Right cardiac atrium (tissue), 5 donors: ENCODE measurements around the gene ATP5IF1. TPM values are rescaled to one million over a fixed set of nuclear protein-coding genes. Genes with fewer than 3 reads are reported as not detected.

Source experiments
- ATAC-seq, 2 donors: fragments of 200-7000 bp; cut with Tn5 transposase; one replicate each; pipeline versions ENCODE4 v1.8.0 to v1.9.1; 2020; ENCODE audit warnings: moderate library complexity in 2 of 2, mild to moderate bottlenecking in 1 of 2
- DNase-seq, 3 donors: peaks; one replicate each; pipeline ENCODE4 v3.0.0-alpha.2; 2020
- H3K27ac ChIP-seq: one replicate; pipeline ENCODE4 v1.5.1; 2013; ENCODE audit warnings: mild to moderate bottlenecking, low read length, control low read depth, moderate library complexity
- H3K27me3 ChIP-seq: one replicate; pipeline ENCODE4 v1.6.1; 2013; ENCODE audit not compliant: control insufficient read depth, insufficient read depth
- H3K4me1 ChIP-seq: one replicate; pipeline ENCODE4 v1.6.1; 2013; ENCODE audit warnings: low read length; ENCODE audit not compliant: control insufficient read depth, insufficient read depth
- H3K4me3 ChIP-seq: one replicate; pipeline ENCODE4 v1.5.1; 2013; ENCODE audit warnings: low read length, control low read depth
- H3K9me3 ChIP-seq: one replicate; pipeline ENCODE4 v1.6.1; 2013; ENCODE audit warnings: low read length; ENCODE audit not compliant: control insufficient read depth
- WGBS: extraction: QIAGEN DNeasy Blood & Tissue Kit; methylation state at CpG from one replicate; pipeline ENCODE4 v1.1.7; 2013; 5-methylcytosine and 5-hydroxymethylcytosine counted together
- intact Hi-C, 4 donors: fragments of 100-400 bp; cut with DNase I; formaldehyde crosslinking; loops; one replicate each; pipeline versions ENCODE4 v1.11.0 to v1.14.0; 2022 to 2023
- polyA plus RNA-seq: library from polyadenylated mRNA; stranded (reverse); fragments of 200-250 nt; gene quantifications from one replicate; pipeline ENCODE4 v1.2.3, GENCODE V29; 2013
- total RNA-seq, 4 donors: library from RNA; stranded (reverse); fragmentation: NEBNext Ultra II Directional; extraction: Animal tissue kit (Norgen Biotek cat#: 25700); gene quantifications; one replicate each; pipeline ENCODE4 v1.2.1, GENCODE V29; 2021
- donor health status: healthy with polysubstance abuse.
- donor health status: DM: no; HTN: yes; CAD: no.
- donor health status: DM: no; HTN: no; CAD: no.
- donor health status: DM: no; HTN: yes; CAD: no; lungs with severe emphysema.
- donor health status: DM: yes; HTN: yes; CAD: no.

ATP5IF1 gene
- total and polyA plus RNA-seq, 5 donors = 244 to 1,557 (median 458) TPM

DNA sequence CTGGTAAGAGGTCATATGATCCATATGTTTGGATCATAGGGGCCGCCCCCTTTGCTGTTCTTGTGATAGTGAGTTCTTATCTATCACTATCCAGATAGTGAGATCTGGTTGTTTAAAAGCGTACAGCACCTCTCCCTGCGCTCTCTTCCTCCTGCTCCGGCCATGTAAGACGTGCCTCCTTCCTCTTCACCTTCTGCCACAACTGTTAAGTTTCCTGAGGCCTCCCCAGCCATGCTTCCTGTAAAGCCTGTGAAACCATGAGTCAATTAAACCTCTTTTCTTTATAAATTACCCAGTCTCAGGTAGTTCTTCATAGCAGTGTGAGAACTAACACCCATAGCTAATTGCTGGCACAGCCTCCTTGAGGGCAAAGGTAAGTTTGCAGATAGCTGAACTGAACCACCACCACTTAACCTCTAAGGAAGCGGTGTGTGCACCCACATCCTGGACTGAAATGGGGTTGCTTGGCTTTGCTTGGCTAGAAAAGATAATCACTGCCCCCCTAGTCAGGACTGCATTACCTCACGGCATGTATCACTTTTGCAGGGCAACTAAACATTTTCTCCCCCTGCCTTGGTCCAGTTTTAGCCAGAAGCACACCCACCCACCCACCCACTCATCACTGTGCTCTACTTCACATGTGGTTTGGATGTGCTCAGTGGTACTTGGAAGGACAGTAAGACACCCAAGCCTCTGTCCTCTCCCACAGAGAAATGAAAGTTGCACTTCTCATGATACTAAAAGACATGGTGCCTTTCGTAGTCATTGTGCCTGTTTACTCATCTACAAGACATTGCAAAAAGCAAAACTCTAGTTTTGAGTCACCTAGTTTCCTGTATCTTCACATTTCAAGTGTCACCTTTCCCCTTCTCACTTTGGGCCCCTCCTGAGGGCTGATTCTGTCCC lies 36.3 kb upstream of the ATP5IF1 start:
- DNase-seq (no peak), ATAC-seq (no peak)
- Histone ChIP-seq H3K27me3 (no peaks in the 10 kb centered on the region), H3K4me1 (no peaks in the 10 kb centered on the region), H3K27ac (no peak overlapping the region), H3K4me3 (no peak overlapping the region), H3K9me3 (no peaks in the 10 kb centered on the region)
- 84% methylated on average over 8 of the region's 8 CpGs for WGBS
- intact Hi-C loops = loop anchor here in 2 of 4 donors (5.0 to 10.0 kb wide), 3 partner anchors 105 to 345 kb away; no protein-coding TSS in a partner anchor

DNA sequence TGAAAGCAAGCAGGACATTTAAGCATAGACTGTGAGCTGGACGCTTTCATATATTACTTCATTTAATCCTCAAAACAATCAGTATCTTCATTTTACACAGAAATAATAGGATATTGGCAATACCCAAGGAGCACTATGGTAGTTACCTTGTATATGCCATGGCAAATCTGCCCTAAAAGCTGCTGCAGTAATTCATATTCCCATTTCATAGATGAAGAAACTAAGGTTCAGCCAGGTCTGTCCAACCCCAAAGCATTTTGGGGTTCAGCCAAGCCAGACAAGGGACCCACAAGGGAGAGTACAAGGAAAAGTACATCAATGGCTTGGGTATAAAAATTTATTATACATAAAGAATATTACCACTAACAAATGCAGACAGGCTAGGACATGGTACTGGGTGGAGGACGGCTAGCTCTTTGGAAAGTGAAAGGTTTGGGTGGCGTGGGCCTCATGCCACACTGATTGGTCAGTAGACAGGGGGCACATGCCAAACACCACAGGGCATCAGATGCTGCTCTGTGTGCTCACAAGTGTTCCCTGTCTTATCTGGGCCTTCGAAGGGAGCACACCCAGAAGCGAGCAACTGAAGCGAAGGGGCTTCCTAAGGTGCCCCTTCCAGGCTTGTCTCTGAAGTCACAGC lies 35.6 kb upstream of the ATP5IF1 start:
- H3K4me3 ChIP-seq = no peak overlapping the region
- no peak overlapping the region for H3K27ac ChIP-seq
- ATAC-seq (no peak), DNase-seq (no peak)
- H3K27me3 ChIP-seq = no peaks in the 10 kb centered on the region
- H3K9me3 ChIP-seq = no peaks in the 10 kb centered on the region
- intact Hi-C loops = loop anchor here in 1 of 4 donors (10.0 kb wide), 1 partner anchor 346 kb away; no protein-coding TSS in a partner anchor
- WGBS = 93% methylated on average over 6 of the region's 6 CpGs
- H3K4me1 ChIP-seq = no peaks in the 10 kb centered on the region

DNA sequence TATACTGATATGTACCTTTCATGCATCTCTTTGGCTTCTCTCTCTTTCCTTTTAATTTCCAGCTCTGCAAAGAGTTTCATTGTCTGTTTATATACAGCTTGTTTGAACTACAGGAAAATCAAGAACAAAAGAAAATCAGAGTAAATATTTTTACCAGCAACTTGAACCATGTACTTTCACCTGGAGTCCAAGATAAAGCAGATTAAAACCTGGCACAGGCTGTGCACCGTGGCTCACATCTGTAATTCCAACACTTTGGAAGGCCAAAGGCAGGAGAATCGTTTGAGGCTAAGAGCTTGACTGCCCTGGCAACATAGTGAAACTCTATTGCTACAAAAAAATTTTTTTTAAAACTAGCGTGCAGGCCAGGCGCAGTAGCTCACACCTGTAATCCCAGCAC lies 30.7 kb upstream of the ATP5IF1 start:
- H3K9me3 ChIP-seq = no peaks in the 10 kb centered on the region
- WGBS = 85% methylated on average over 4 of the region's 4 CpGs
- H3K27me3 ChIP-seq = no peaks in the 10 kb centered on the region
- H3K27ac ChIP-seq = no peak overlapping the region
- no peak overlapping the region for H3K4me3 ChIP-seq
- H3K4me1 ChIP-seq = no peaks in the 10 kb centered on the region
- intact Hi-C loops = loop anchor here in 2 of 4 donors (5.0 to 10.0 kb wide), 2 partner anchors 113 to 350 kb away; no protein-coding TSS in a partner anchor
- ATAC-seq = no peak
- DNase-seq = no peak

DNA sequence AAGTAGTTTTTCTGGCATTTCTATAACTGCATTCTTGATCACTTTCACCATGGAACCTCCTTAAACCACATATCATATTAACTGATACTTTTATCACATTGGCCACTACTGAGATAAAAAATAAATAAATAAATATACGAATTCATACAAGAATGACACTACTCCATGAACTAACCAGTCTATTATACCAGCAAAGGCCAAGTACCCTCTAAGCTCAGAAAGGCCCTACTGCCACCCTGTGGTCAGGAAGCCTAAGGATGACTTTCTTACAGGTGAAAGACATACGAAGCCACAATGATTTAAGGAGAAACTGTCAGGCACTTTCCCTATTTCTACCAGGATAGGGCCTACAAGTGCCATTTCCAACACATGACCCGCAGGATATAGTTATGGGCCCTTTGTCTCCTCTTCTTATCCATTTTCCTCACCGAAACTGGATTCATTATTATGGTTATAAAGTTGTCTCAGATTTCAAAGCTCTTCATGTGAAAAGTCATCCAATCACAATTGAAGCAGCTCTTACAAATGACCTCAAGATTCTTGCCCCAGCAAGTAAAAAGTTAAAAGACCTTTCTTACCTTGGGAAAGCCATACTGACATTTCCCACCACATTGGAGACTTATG lies 27.0 kb upstream of the ATP5IF1 start:
- DNase-seq = peak; percentile 23 to 71 (median 57)

DNA sequence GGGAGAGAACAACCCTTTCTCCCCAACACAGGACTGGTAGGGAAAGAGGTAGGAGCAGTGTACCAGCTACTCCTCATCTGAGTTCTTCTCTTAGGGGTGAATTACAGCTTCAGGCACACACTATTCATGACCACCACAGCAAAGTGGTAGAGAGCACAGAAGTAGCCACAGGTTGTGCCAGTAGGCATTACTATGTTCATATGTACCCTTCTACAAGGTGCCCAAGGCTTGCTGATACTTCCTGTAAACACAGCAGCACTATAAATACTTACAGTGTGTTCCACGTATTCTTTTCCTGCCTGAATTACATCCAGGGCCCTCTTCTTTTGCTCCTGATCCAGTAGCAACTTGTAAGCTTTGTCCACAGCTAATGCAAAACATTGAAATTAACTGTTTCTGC lies 26.2 kb upstream of the ATP5IF1 start:
- Histone ChIP-seq H3K27ac (no peak overlapping the region), H3K4me3 (no peak overlapping the region), H3K9me3 (no peaks in the 10 kb centered on the region), H3K4me1 (no peaks in the 10 kb centered on the region), H3K27me3 (no peaks in the 10 kb centered on the region)
- intact Hi-C loops = loop anchor here in 3 of 4 donors (5.0 to 10.0 kb wide), 2 partner anchors 117 to 355 kb away; no protein-coding TSS in a partner anchor
- 49% methylated on average over 1 of the region's 1 CpG for WGBS
- DNase-seq (no peak), ATAC-seq (no peak)

More for the DNA sequence above, 27.0 kb upstream of the ATP5IF1 start:
- H3K4me1 ChIP-seq = no peaks in the 10 kb centered on the region
- intact Hi-C loops = loop anchor here in 2 of 4 donors (5.0 to 10.0 kb wide), 2 partner anchors 117 to 354 kb away; no protein-coding TSS in a partner anchor
- no peaks in the 10 kb centered on the region for H3K9me3 ChIP-seq
- no peak overlapping the region for H3K4me3 ChIP-seq
- WGBS = 44% methylated on average over 4 of the region's 4 CpGs
- no peaks in the 10 kb centered on the region for H3K27me3 ChIP-seq
- H3K27ac ChIP-seq = no peak overlapping the region
- peak; percentile 83 to 87 for ATAC-seq

DNA sequence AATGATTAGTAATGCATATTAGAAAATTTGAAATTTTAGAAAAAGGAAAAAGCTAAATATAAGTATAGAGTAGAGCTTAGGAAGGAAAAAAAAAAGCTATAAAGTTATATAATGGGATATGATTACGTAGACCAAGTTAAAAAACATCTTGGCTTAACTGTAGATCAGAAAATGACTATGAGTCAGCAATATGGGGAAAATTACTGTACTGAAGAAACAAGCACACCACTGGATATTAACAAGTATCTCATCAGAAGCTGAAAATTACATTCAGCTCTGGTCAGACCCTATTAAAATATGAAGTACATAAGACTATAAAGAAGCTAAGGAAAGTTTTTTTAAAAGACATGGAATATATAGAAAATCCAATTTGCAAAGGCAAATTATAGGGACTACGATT lies 22.6 kb upstream of the ATP5IF1 start:
- H3K4me1 ChIP-seq = no peaks in the 10 kb centered on the region
- ATAC-seq (no peak), DNase-seq (no peak)
- no peak overlapping the region for H3K4me3 ChIP-seq
- H3K27ac ChIP-seq = no peak overlapping the region
- intact Hi-C loops = loop anchor here in 1 of 4 donors (5.0 kb wide), 1 partner anchor 121 kb away; no protein-coding TSS in a partner anchor
- 61% methylated on average over 2 of the region's 2 CpGs for WGBS
- H3K9me3 ChIP-seq = no peaks in the 10 kb centered on the region
- no peaks in the 10 kb centered on the region for H3K27me3 ChIP-seq

DNA sequence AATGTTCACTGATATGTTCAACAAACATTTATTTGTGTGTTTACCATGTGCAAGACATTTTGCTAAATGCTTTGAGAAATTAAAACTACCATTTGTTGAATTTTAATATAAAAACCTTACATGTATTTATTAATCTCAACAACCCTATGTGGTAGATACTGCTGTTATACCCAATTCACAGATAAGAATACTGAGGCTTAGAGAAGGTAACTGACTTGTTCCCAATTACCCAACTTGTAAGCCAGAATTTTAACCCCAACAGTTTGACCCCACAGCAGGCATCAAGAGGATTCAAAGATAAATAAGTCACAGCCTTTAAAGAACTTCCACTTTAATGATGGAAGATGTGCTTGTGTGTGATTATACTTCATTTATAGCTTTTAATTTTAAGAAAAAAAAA lies 6.8 kb upstream of the ATP5IF1 start:
- Histone ChIP-seq H3K9me3 (no peaks in the 10 kb centered on the region), H3K27ac (no peak overlapping the region), H3K4me1 (peaks cover 3% of the 10 kb centered on the region), H3K27me3 (no peaks in the 10 kb centered on the region), H3K4me3 (no peak overlapping the region)
- ATAC-seq = no peak
- intact Hi-C loops = no loop called here
- DNase-seq = no peak

DNA sequence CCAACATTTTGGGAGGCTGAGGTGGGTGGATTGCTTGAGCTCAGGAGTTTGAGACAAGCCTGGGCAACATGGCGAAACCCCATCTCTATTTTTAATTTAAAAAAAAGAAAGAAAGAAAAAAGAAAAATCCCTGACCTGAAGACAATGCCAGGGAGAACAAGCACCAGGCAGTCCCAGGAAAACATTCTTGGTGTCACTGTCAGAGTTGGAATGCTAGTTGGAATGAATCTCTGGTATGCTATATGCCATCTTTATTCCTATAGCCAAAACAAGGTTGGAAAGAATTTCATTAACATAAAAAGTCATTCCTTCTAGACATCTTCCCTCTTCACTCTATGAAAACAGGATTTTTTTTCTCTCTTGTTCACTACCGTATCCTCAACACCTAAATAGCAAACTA lies 5.9 kb upstream of the ATP5IF1 start:
- no peak for ATAC-seq
- H3K4me1 ChIP-seq = peaks cover 3% of the 10 kb centered on the region
- no peaks in the 10 kb centered on the region for H3K9me3 ChIP-seq
- no peak overlapping the region for H3K27ac ChIP-seq
- intact Hi-C loops = no loop called here
- no peak overlapping the region for H3K4me3 ChIP-seq
- H3K27me3 ChIP-seq = no peaks in the 10 kb centered on the region
- DNase-seq = no peak
- 85% methylated on average over 2 of the region's 2 CpGs for WGBS

DNA sequence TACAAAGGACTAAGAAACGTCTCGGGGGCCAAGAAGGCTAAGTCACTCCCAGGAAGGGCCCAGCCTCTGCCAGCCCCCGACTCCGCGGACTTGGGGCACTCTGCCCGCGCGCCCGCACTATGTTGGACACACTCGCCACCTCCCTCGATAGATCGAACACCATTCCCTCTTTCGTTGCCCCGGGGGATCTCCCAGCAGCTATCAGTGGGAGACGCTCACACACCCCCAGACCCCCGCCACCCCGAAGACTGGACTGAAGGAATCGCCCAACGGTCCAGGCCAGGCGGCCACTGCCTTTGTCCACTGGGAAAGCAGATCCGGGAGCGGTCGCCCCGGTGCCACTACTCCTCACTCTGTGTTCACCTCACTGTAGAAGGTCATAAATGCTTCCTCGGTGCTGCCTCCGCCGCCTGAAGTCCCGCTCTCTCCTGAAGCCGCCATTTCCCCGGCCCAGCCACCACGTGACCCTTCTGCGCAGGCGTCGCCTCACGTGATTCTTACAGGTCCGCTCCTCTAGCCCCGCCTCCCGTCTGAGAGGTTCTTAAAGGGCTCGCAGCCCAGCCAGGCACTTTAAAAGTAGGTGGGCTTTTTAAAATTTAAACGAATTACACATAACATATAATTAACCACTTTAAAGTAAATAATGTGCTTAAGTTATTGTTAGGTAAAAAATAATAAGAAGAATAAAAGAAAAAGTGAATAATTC lies 3.2 kb upstream of the ATP5IF1 start, which contains the start of gene DNAJC8:
DNAJC8 (minus strand) TSS at position 472 of the 706 bp plus-strand sequence; CDS start at position 441, 31 bp downstream.
- Histone ChIP-seq H3K4me1 (peaks cover 8% of the 10 kb centered on the region), H3K27me3 (no peaks in the 10 kb centered on the region), H3K27ac (peak within 1 kb of the TSS; percentile 39), H3K9me3 (no peaks in the 10 kb centered on the region), H3K4me3 (peak within 1 kb of the TSS; percentile 61)
- intact Hi-C loops = no loop called here
- under 1% methylated on average over 40 of the region's 40 CpGs for WGBS
- DNase-seq = peak; percentile 96 to 98 (median 97)
- peak; percentile 77 for ATAC-seq

DNA sequence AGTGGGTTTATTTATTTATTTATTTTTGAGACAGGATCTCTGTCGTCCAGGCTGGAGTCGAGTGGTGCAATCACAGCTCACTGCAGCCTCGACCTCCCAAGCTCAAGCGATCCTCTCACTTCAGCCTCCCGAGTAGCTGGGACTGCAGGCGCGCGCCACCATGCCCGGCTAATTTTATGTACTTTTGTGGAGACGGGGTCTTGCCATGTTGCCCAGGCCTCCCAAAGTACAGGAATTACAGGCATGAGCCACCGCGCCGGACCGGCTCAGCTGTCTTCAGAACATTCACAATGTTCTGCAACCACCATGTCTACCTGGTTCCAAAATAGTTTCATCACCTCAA lies 2.7 kb upstream of the ATP5IF1 start:
- peak in 2 of 3 donors; percentile 55 to 57 for DNase-seq
- Histone ChIP-seq H3K27ac (peak overlapping the region; percentile 26), H3K27me3 (no peaks in the 10 kb centered on the region), H3K4me1 (peaks cover 8% of the 10 kb centered on the region), H3K9me3 (no peaks in the 10 kb centered on the region), H3K4me3 (peak overlapping the region; percentile 61)
- ATAC-seq = no peak
- 64% methylated on average over 14 of the region's 14 CpGs for WGBS
- intact Hi-C loops = no loop called here
